OCI-LY1 (cell line): ENCODE measurements around the gene CACNB1.

Experiments used
- H2AFZ ChIP-seq: fragments of 200-600 bp; sonication (generic), shearing (Covaris generic); 2 replicates; pipeline ENCODE4 v1.6.0; 2014; ENCODE audit warnings: antibody characterized with exemption, mild to moderate bottlenecking, low read length
- H3F3A ChIP-seq: fragments of 200-600 bp; sonication (generic), shearing (Covaris generic); 2 replicates; pipeline ENCODE4 v1.6.0; 2014; ENCODE audit warnings: mild to moderate bottlenecking, antibody characterized with exemption, low read length, moderate library complexity; ENCODE audit not compliant: insufficient read depth
- H3K27ac ChIP-seq: fragments of 200-600 bp; sonication (generic); 2 replicates; pipeline ENCODE4 v1.5.1; 2014; ENCODE audit warnings: low read length, mixed run types, mild to moderate bottlenecking, low read depth; ENCODE audit not compliant: poor library complexity, severe bottlenecking
- H3K27me3 ChIP-seq: fragments of 200-600 bp; sonication (generic); 2 replicates; pipeline ENCODE4 v1.6.0; 2014; ENCODE audit warnings: antibody characterized with exemption, mild to moderate bottlenecking, low read length, moderate library complexity; ENCODE audit not compliant: insufficient read depth
- H3K36me3 ChIP-seq: fragments of 200-600 bp; sonication (generic); 2 replicates; pipeline ENCODE4 v1.6.1; 2014; ENCODE audit warnings: mild to moderate bottlenecking, antibody characterized with exemption, low read length, moderate library complexity, mixed read lengths; ENCODE audit not compliant: insufficient read depth
- H3K4me1 ChIP-seq: fragments of 200-600 bp; sonication (generic); 2 replicates; pipeline ENCODE4 v1.5.1; 2014; ENCODE audit warnings: mild to moderate bottlenecking, low read length, moderate library complexity; ENCODE audit not compliant: insufficient read depth, severe bottlenecking
- H3K4me2 ChIP-seq: fragments of 200-600 bp; sonication (generic), shearing (Covaris generic); 2 replicates; pipeline ENCODE4 v1.6.1; 2014; ENCODE audit warnings: low read length
- H3K4me3 ChIP-seq: fragments of 200-600 bp; sonication (generic); 2 replicates; pipeline ENCODE4 v1.5.1; 2014; ENCODE audit warnings: low read length, low read depth, mild to moderate bottlenecking, mixed read lengths; ENCODE audit not compliant: poor library complexity, severe bottlenecking
- H3K79me2 ChIP-seq: fragments of 200-600 bp; shearing (Covaris generic); 2 replicates; pipeline ENCODE4 v1.6.1; 2016; ENCODE audit warnings: mixed run types, low read length, mixed read lengths; ENCODE audit not compliant: insufficient read depth
- H3K9ac ChIP-seq: fragments of 200-600 bp; sonication (generic), shearing (Covaris generic); 2 replicates; pipeline ENCODE4 v1.6.1; 2014; ENCODE audit warnings: mild to moderate bottlenecking, low read length, mixed read lengths
- H3K9me2 ChIP-seq: fragments of 200-600 bp; sonication (generic), shearing (Covaris generic); 2 replicates; pipeline ENCODE4 v1.6.1; 2014; ENCODE audit warnings: low read depth, mild to moderate bottlenecking, low read length, mixed read lengths
- H3K9me3 ChIP-seq: fragments of 200-600 bp; shearing (Covaris generic); 2 replicates; pipeline ENCODE4 v1.6.1; 2014; ENCODE audit warnings: low read length, mixed read lengths
- H4K20me1 ChIP-seq: fragments of 200-600 bp; sonication (generic), shearing (Covaris generic); 2 replicates; pipeline ENCODE4 v1.6.0; 2016; ENCODE audit warnings: mild to moderate bottlenecking, low read length; ENCODE audit not compliant: insufficient read depth
- EZH2 ChIP-seq: fragments of 200-600 bp; sonication (generic), shearing (Covaris generic); IDR thresholded peaks from 2 replicates; pipeline ENCODE4 v1.8.0; 2017; ENCODE audit warnings: borderline replicate concordance, mixed run types, mild to moderate bottlenecking, antibody characterized with exemption, low read length, moderate library complexity, mixed read lengths
- TF ChIP-seq, protein P1 (sequence below): fragments of 200-600 bp; sonication (generic), shearing (Covaris generic); IDR thresholded peaks from 2 replicates; pipeline ENCODE4 v1.5.1; 2017; ENCODE audit warnings: mild to moderate bottlenecking, antibody characterized with exemption, low read length, moderate library complexity, mixed read lengths

CACNB1 gene

DNA sequence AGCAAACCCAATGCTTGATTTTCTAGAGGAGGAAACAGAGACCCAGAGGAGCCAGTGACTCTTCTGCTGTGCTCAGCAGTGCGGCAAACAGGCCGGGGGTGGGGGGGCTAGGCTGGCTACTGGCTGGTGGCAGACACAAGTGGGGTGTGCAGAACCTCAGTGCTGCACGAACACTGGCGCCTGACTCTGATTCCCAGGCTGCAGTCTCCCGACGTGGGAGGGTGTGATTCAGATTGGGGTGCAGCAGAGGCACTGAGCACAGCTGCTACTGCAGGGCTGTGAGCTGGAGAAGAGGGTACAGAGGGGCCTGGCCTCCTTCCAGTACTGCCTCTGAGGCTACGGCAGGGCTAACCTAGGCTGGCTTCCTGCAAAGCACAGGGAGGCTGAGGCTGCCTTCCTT lies 10.7 kb upstream of the CACNB1 start:
- H3K79me2 ChIP-seq: no peaks in the 10 kb centered on the region
- peaks cover 17% of the 10 kb centered on the region for H3F3A ChIP-seq
- no peaks in the 10 kb centered on the region for H4K20me1 ChIP-seq
- peak overlapping the region; percentile 37 for H3K4me2 ChIP-seq
- peaks cover 22% of the 10 kb centered on the region for H3K36me3 ChIP-seq
- peaks cover 33% of the 10 kb centered on the region for H3K4me1 ChIP-seq
- no peaks in the 10 kb centered on the region for H3K9me3 ChIP-seq
- no peak overlapping the region for H2AFZ ChIP-seq
- no peaks in the 10 kb centered on the region for H3K9me2 ChIP-seq
- TF ChIP-seq, protein P1, sequence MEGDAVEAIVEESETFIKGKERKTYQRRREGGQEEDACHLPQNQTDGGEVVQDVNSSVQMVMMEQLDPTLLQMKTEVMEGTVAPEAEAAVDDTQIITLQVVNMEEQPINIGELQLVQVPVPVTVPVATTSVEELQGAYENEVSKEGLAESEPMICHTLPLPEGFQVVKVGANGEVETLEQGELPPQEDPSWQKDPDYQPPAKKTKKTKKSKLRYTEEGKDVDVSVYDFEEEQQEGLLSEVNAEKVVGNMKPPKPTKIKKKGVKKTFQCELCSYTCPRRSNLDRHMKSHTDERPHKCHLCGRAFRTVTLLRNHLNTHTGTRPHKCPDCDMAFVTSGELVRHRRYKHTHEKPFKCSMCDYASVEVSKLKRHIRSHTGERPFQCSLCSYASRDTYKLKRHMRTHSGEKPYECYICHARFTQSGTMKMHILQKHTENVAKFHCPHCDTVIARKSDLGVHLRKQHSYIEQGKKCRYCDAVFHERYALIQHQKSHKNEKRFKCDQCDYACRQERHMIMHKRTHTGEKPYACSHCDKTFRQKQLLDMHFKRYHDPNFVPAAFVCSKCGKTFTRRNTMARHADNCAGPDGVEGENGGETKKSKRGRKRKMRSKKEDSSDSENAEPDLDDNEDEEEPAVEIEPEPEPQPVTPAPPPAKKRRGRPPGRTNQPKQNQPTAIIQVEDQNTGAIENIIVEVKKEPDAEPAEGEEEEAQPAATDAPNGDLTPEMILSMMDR: no peak
- TF ChIP-seq EZH2: no peak
- H3K4me3 ChIP-seq: peak overlapping the region; percentile 4
- H3K27me3 ChIP-seq: peaks cover 12% of the 10 kb centered on the region
- H3K27ac ChIP-seq: peak overlapping the region; percentile 71
- H3K9ac ChIP-seq: peak overlapping the region; percentile 35; the same call in 1 of the 2 replicates

DNA sequence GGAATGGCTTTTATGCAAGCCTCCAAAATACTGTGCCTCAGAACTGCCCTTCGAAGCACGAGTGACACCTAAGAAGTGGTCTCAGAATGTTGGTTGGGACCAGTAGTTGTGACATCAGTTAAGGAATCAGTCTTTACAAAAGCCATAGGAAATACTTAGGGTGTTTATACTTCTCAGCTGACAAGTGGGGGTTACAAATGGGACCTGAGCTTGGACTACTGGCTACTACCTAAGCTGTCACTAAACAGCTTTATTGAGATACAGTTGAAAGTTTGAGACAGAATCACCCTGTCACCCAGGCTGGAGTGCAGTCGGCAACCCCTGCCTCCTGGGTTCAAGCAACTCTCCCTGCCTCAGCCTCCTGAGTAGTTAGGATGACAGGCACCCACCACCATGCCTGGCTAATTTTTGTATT lies 7.7 kb upstream of the CACNB1 start:
- no peaks in the 10 kb centered on the region for H3K9me3 ChIP-seq
- peaks cover 12% of the 10 kb centered on the region for H3K79me2 ChIP-seq
- no peak overlapping the region for H3K4me3 ChIP-seq
- H3K36me3 ChIP-seq: peaks cover 49% of the 10 kb centered on the region
- H3F3A ChIP-seq: peaks cover 23% of the 10 kb centered on the region
- TF ChIP-seq, protein P1: no peak
- no peak for TF ChIP-seq EZH2
- H3K9me2 ChIP-seq: no peaks in the 10 kb centered on the region
- peaks cover 55% of the 10 kb centered on the region for H3K4me1 ChIP-seq
- H4K20me1 ChIP-seq: no peaks in the 10 kb centered on the region
- H3K9ac ChIP-seq: no peak overlapping the region
- no peak overlapping the region for H2AFZ ChIP-seq
- 0 out of 2 replicates have a peak, but pooled peaks cover 2% of the 10 kb centered on the region for H3K27me3 ChIP-seq
- H3K4me2 ChIP-seq: no peak overlapping the region
- peak overlapping the region; percentile 35 for H3K27ac ChIP-seq

DNA sequence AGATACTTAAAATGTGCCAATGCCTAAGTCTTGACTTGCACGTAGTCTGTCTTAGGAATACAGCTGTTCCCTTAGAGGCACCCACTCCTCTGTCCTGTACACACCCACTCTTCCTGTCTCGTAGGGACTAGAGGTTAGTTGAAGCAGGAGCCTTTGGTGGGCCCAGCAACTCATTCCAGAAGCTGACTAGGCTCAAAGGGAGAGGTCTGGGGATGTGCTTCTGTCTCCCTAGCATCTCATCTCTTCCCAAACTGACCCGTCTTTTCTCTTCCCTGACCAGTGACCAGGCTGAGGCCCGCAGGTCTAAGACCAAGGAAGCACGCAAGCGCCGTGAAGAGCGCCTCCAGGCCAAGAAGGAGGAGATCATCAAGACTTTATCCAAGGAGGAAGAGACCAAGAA lies 6.8 kb upstream of the CACNB1 start:
- H2AFZ ChIP-seq: no peak overlapping the region
- no peak for TF ChIP-seq EZH2
- TF ChIP-seq, protein P1: no peak
- H3K9me3 ChIP-seq: no peaks in the 10 kb centered on the region
- H3K4me1 ChIP-seq: peaks cover 50% of the 10 kb centered on the region
- H3K9me2 ChIP-seq: no peaks in the 10 kb centered on the region
- peaks cover 12% of the 10 kb centered on the region for H3K79me2 ChIP-seq
- no peak overlapping the region for H3K4me3 ChIP-seq
- H4K20me1 ChIP-seq: no peaks in the 10 kb centered on the region
- no peak overlapping the region for H3K27ac ChIP-seq
- H3F3A ChIP-seq: peaks cover 23% of the 10 kb centered on the region
- H3K9ac ChIP-seq: no peak overlapping the region
- H3K4me2 ChIP-seq: no peak overlapping the region
- H3K27me3 ChIP-seq: no peaks in the 10 kb centered on the region
- peaks cover 49% of the 10 kb centered on the region for H3K36me3 ChIP-seq
